ENCODE measurements around the gene ENPP6.

- no peak for TF ChIP-seq CTCF (IDR thresholded peaks at IDR 0.05)
- TF ChIP-seq USF2 (IDR thresholded peaks at IDR 0.05; ENCODE audit: borderline replicate concordance, low read depth, low read length), result no peak
- no peak for TF ChIP-seq TCF12 (IDR thresholded peaks at IDR 0.05)
- TF ChIP-seq RCOR1 (IDR thresholded peaks at IDR 0.05; ENCODE audit: low read length), result no peak
- no peak for TF ChIP-seq MAX (IDR thresholded peaks at IDR 0.05; ENCODE audit: low read depth)
- TF ChIP-seq RAD21 (IDR thresholded peaks at IDR 0.05; ENCODE audit: low read length), result no peak
- no peak for TF ChIP-seq REST (IDR thresholded peaks at IDR 0.05; ENCODE audit: low read depth, low read length)
- no peak for TF ChIP-seq EP300 (IDR thresholded peaks at IDR 0.05; ENCODE audit: borderline replicate concordance in 1 of 2, low read depth in 1 of 2, low read length in 1 of 2)
- TF ChIP-seq POLR2AphosphoS5 (IDR thresholded peaks at IDR 0.05; ENCODE audit: low read depth, low read length), result no peak
- no peak for TF ChIP-seq MXI1 (IDR thresholded peaks at IDR 0.05; ENCODE audit: low read depth, low read length)
- no peak for TF ChIP-seq TAF1 (IDR thresholded peaks at IDR 0.05; ENCODE audit: borderline replicate concordance, low read depth, low read length)
Observed at GRCh38 chr4:184097815-184098214, 119.9 kb downstream of the ENPP6 start.

Data from SK-N-SH (cell line).